ENCODE measurements around the gene ITGA6.

- TF ChIP-seq POLR2A (IDR thresholded peaks at IDR 0.05) (no peak), CTCF (IDR thresholded peaks at IDR 0.05) (no peak), EP300 (IDR thresholded peaks at IDR 0.05) (no peak)
Observed at GRCh38 chr2:172513935-172514586, 86.7 kb downstream of the ITGA6 start.
